B cell (primary cell): ENCODE data around the gene RUNDC1. TPM values are rescaled to one million over a fixed set of nuclear protein-coding genes. Genes with fewer than 3 reads are reported as not detected.
"Not testable (repeated sequence)": the region's sequence is repeated elsewhere in the genome, so short reads cannot be mapped to it uniquely, and the experiment has no call there.

Experiments
- ATAC-seq: fragments of 200-7000 bp; cut with Tn5 transposase; one replicate; pipeline ENCODE4 v1.10.0; 2021; ENCODE audit warnings: low read depth, mild to moderate bottlenecking, moderate number of reproducible peaks, moderate library complexity
- CTCF ChIA-PET: fragments of 350-600 bp; sonication (Branson Sonifier 250); formaldehyde crosslinking; loops from one replicate; lab custom pipeline; 2021; ENCODE audit warnings: antibody characterized with exemption, inconsistent platforms; lab: Charles Lee
- POLR2A ChIA-PET: fragments of 350-600 bp; sonication (Branson Sonifier 250); formaldehyde crosslinking; loops from one replicate; lab custom pipeline; 2021; ENCODE audit warnings: antibody characterized with exemption; lab: Charles Lee
- DNase-seq: peaks from one replicate; pipeline ENCODE4 v3.0.0; 2013
- H2AFZ ChIP-seq: 2 replicates; pipeline ENCODE4 v1.6.1; 2012; ENCODE audit warnings: mild to moderate bottlenecking, low read depth, low read length; ENCODE audit not compliant: insufficient read depth, poor library complexity, severe bottlenecking
- H3K27ac ChIP-seq, 2 donors: 1 replicate in 1 of 2; 2 replicates in 1 of 2; pipeline ENCODE4 v1.5.1; 2012 to 2013; ENCODE audit warnings: low read length in 2 of 2, mild to moderate bottlenecking in 2 of 2, moderate library complexity in 1 of 2
- H3K27me3 ChIP-seq, 4 experiments: fragments of 200-600 bp in 1 of 4; sonication (generic) in 1 of 4; replicated peaks in 1 of 4; 1 replicate in 2 of 4; 2 replicates in 2 of 4; pipeline versions ENCODE4 v1.6.1 to v1.7.0; 2013 to 2016; ENCODE audit warnings: low read length in 3 of 4, mild to moderate bottlenecking in 2 of 4, mixed read lengths in 1 of 4, moderate library complexity in 1 of 4; ENCODE audit not compliant: insufficient read depth in 4 of 4, control insufficient read depth in 3 of 4; ENCODE audit errors: control extremely low read depth in 1 of 4
- H3K36me3 ChIP-seq, 2 experiments: replicated peaks in 1 of 2; 1 replicate in 1 of 2; 2 replicates in 1 of 2; pipeline versions ENCODE4 v1.6.1 to v1.7.1; 2013; ENCODE audit warnings: low read length in 1 of 2; ENCODE audit not compliant: insufficient read depth in 2 of 2, control insufficient read depth in 1 of 2; ENCODE audit errors: control extremely low read depth in 1 of 2, extremely low read depth in 1 of 2
- H3K4me1 ChIP-seq, 2 donors: fragments of 200-600 bp in 1 of 2; sonication (generic) in 1 of 2; 1 replicate in 1 of 2; 2 replicates in 1 of 2; pipeline versions ENCODE4 v1.5.1 to v1.6.1; 2013 to 2017; ENCODE audit warnings: low read length in 2 of 2; ENCODE audit not compliant: control insufficient read depth in 2 of 2, insufficient read depth in 2 of 2
- H3K4me2 ChIP-seq: replicated peaks from 2 replicates; pipeline ENCODE3; 2012; ENCODE audit warnings: mild to moderate bottlenecking, low read depth, low read length; ENCODE audit not compliant: poor library complexity, severe bottlenecking
- H3K4me3 ChIP-seq, 5 experiments: fragments of 200-600 bp in 1 of 5; sonication (generic) in 1 of 5; 1 replicate in 3 of 5; 2 replicates in 2 of 5; pipeline versions ENCODE4 v1.5.1 to v1.7.0; 2011 to 2016; ENCODE audit warnings: low read length in 4 of 5, mild to moderate bottlenecking in 4 of 5, low read depth in 2 of 5, control low read depth in 1 of 5, moderate library complexity in 1 of 5; ENCODE audit not compliant: insufficient read depth in 1 of 5; ENCODE audit errors: control extremely low read depth in 1 of 5, extremely low read depth in 1 of 5
- H3K79me2 ChIP-seq: fragments of 200-600 bp; sonication (generic); one replicate; pipeline ENCODE4 v1.6.0; 2016; ENCODE audit warnings: low read length; ENCODE audit not compliant: control insufficient read depth, insufficient read depth
- H3K9ac ChIP-seq: fragments of 200-600 bp; sonication (generic); 2 replicates; pipeline ENCODE4 v1.6.1; 2017; ENCODE audit warnings: mild to moderate bottlenecking, low read length, moderate library complexity
- H3K9me3 ChIP-seq, 3 donors: one replicate each; pipeline versions ENCODE4 v1.6.1 to v1.7.1; 2013; ENCODE audit warnings: low read length in 2 of 3; ENCODE audit not compliant: control insufficient read depth in 2 of 3, insufficient read depth in 1 of 3; ENCODE audit errors: control extremely low read depth in 1 of 3
- H4K20me1 ChIP-seq: 2 replicates; pipeline ENCODE4 v1.6.0; 2012; ENCODE audit warnings: mild to moderate bottlenecking, low read length; ENCODE audit not compliant: insufficient read depth, control insufficient read depth, poor library complexity, severe bottlenecking
- H3K27ac Mint-ChIP-seq: one replicate; pipeline ENCODE4 v1.8.0; 2021; ENCODE audit warnings: mixed read lengths
- H3K27me3 Mint-ChIP-seq: one replicate; pipeline ENCODE4 v1.8.0; 2021; ENCODE audit warnings: mixed read lengths
- H3K4me1 Mint-ChIP-seq: one replicate; pipeline ENCODE4 v1.8.0; 2021; ENCODE audit warnings: mixed read lengths
- H3K4me3 Mint-ChIP-seq: one replicate; pipeline ENCODE4 v1.8.0; 2021; ENCODE audit warnings: mixed read lengths
- H3K9me3 Mint-ChIP-seq: one replicate; pipeline ENCODE4 v1.8.0; 2022; ENCODE audit warnings: mixed read lengths; ENCODE audit not compliant: insufficient read depth
- EZH2 ChIP-seq: IDR thresholded peaks from 2 replicates; pipeline ENCODE4 v1.6.1; 2012; ENCODE audit warnings: borderline replicate concordance, low read depth, mild to moderate bottlenecking, moderate library complexity, low read length; ENCODE audit not compliant: insufficient read depth, poor library complexity, severe bottlenecking
- WGBS: methylation state at CpG from one replicate; pipeline ENCODE4 v1.1.5; 2013; ENCODE audit warnings: missing lambda C conversion rate; ENCODE audit not compliant: insufficient coverage; 5-methylcytosine and 5-hydroxymethylcytosine counted together
- intact Hi-C: fragments of 100-400 bp; cut with micrococcal nuclease; formaldehyde crosslinking; loops from one replicate; pipeline ENCODE4 v1.10.0; 2022
- polyA plus RNA-seq: library from polyadenylated mRNA; depleted of rRNA; stranded (reverse); fragments of >200 nt; gene quantifications from 2 replicates; pipeline ENCODE4 v1.2.3, GENCODE V29; 2012
- total RNA-seq, 2 donors: library from RNA; stranded (reverse); fragments of 120-200 nt in 1 of 2; gene quantifications; 1 replicate in 1 of 2; 2 replicates in 1 of 2; pipeline versions ENCODE4 v1.2.3 to v1.2.4, GENCODE V29; 2013 to 2022
- TF ChIP-seq, protein P1 (sequence below): fragments of 200-600 bp; IDR thresholded peaks from one replicate; pipeline ENCODE4 v1.8.0; 2022; ENCODE audit warnings: antibody characterized with exemption, mild to moderate bottlenecking

RUNDC1 gene
- total and polyA plus RNA-seq, 2 donors (not counting 1 experiment from before 2014, with no cell fraction given): 14.6 to 43.7 TPM

DNA sequence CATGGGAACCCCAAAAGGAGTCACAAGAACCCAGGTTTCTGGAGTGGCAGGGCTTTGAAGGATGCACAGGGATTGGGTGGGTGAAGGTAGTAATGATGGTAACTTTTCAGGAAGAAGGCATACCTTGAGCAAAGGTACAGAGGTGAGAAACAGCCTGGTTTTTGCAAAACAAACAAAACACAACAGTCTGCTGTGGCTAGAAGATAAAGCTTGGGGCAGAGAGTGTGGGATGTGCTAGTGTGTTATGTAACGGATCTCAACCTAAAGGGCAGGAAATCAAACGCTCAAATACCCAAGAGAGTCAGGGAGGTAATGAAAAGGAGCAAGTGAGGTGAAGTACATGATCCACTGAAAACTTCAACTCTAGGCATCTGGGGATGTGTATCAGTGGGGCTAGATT is 5.1 kb upstream of the RUNDC1 start:
- Histone ChIP-seq H3K4me2 (no peak overlapping the region), H3K9me3 (no peaks in the 10 kb centered on the region), H3K9ac (no peak overlapping the region), H4K20me1 (no peaks in the 10 kb centered on the region), H3K4me3 (no peak overlapping the region), H2AFZ (no peak overlapping the region), H3K79me2 (peaks cover 8% of the 10 kb centered on the region), H3K27ac (no peak overlapping the region), H3K27me3 (no peaks in the 10 kb centered on the region), H3K4me1 (peaks cover 8 to 13% of the 10 kb centered on the region in 2 donors), H3K36me3 (no peaks in the 10 kb centered on the region)
- no peak for DNase-seq
- TF ChIP-seq, protein P1, sequence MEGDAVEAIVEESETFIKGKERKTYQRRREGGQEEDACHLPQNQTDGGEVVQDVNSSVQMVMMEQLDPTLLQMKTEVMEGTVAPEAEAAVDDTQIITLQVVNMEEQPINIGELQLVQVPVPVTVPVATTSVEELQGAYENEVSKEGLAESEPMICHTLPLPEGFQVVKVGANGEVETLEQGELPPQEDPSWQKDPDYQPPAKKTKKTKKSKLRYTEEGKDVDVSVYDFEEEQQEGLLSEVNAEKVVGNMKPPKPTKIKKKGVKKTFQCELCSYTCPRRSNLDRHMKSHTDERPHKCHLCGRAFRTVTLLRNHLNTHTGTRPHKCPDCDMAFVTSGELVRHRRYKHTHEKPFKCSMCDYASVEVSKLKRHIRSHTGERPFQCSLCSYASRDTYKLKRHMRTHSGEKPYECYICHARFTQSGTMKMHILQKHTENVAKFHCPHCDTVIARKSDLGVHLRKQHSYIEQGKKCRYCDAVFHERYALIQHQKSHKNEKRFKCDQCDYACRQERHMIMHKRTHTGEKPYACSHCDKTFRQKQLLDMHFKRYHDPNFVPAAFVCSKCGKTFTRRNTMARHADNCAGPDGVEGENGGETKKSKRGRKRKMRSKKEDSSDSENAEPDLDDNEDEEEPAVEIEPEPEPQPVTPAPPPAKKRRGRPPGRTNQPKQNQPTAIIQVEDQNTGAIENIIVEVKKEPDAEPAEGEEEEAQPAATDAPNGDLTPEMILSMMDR: no peak
- TF ChIP-seq EZH2: no peak
- Mint-ChIP-seq H3K27ac (no peak overlapping the region), H3K9me3 (no peaks in the 10 kb centered on the region), H3K27me3 (no peaks in the 10 kb centered on the region), H3K4me3 (no peak overlapping the region), H3K4me1 (peaks cover 12% of the 10 kb centered on the region)
- no CpG with 5 or more reads among the region's 2 CpGs for WGBS
- ChIA-PET POLR2A (no interaction called here), CTCF (no interaction called here)
- intact Hi-C loops: no loop called here
- ATAC-seq: no peak

DNA sequence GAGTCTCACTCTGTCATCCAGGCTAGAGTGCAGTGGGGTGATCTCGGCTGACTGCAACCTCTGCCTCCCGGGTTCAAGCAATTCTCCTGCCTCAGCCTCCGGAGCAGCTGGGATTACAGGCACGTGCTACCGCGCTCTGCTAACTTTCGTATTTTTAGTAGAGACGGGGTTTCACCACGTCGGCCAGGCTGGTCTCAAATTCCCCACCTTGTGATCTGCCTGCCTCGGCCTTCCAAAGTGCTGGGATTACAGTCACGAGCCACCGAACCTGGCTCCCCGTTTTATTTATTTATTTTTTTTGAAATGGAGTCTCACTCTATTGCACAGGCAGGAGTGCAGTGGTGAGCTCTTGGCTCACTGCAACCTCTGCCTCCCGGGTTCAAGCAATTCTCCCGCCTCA is 4.7 kb upstream of the RUNDC1 start:
- H3K27me3 Mint-ChIP-seq, H3K9me3 ChIP-seq, ATAC-seq, CTCF ChIA-PET, H4K20me1 ChIP-seq, H3K4me2 ChIP-seq, intact Hi-C loops, H3K27ac ChIP-seq, DNase-seq, H3K27me3 ChIP-seq, H3K4me3 Mint-ChIP-seq, H3K4me3 ChIP-seq, H3K36me3 ChIP-seq, H3K79me2 ChIP-seq, H2AFZ ChIP-seq, H3K27ac Mint-ChIP-seq, H3K9me3 Mint-ChIP-seq, POLR2A ChIA-PET, H3K9ac ChIP-seq: not testable (repeated sequence)
- 87% methylated on average over 12 of the region's 16 CpGs for WGBS
- H3K4me1 ChIP-seq: peaks cover 8 to 13% of the 10 kb centered on the region in 2 donors
- peaks cover 14% of the 10 kb centered on the region for H3K4me1 Mint-ChIP-seq
